GM12875 (cell line): ENCODE results near the gene ZNF765.
"Not testable (repeated sequence)": the region's sequence is repeated elsewhere in the genome, so short reads cannot be mapped to it uniquely, and the experiment has no call there.

ENCODE experiments used
- H3K4me3 ChIP-seq: one replicate; pipeline ENCODE4 v1.5.1; 2011; ENCODE audit warnings: low read depth, low read length, control low read depth
- CTCF ChIP-seq: IDR thresholded peaks from 2 replicates; pipeline ENCODE4 v1.5.1; 2011; ENCODE audit warnings: low read depth, mild to moderate bottlenecking, control low read depth, inconsistent platforms, low read length, moderate library complexity, borderline replicate concordance; ENCODE audit not compliant: insufficient read depth

The ZNF765 gene

GRCh38 chr19:53462861-53463260 lies 67.9 kb downstream of the ZNF765 start:
- H3K4me3 ChIP-seq, result no peak overlapping the region

GRCh38 chr19:53463263-53463662 lies 68.3 kb downstream of the ZNF765 start:
- no peak overlapping the region for H3K4me3 ChIP-seq
- TF ChIP-seq CTCF, result no peak

More at GRCh38 chr19:53462861-53463260, 67.9 kb downstream of the ZNF765 start:
- TF ChIP-seq CTCF, result no peak

GRCh38 chr19:53466726-53467484 lies 72.0 kb downstream of the ZNF765 start:
- no peak for TF ChIP-seq CTCF
- peak overlapping the region; percentile 56 for H3K4me3 ChIP-seq

- H3K4me3 ChIP-seq, result peak within 1 kb of the TSS; percentile 56
- TF ChIP-seq CTCF, result no peak
Observed at GRCh38 chr19:53467485-53468262, 72.7 kb downstream of the ZNF765 start, which contains the start of gene ZNF813. TSS of gene ZNF813 (plus strand) at chr19:53467733. CDS start at chr19:53483823, 16,090 bp downstream.

- not testable (repeated sequence) for H3K4me3 ChIP-seq
Observed at GRCh38 chr19:53468628-53469027, 73.7 kb downstream of the ZNF765 start.

GRCh38 chr19:53471916-53472315 lies 77.0 kb downstream of the ZNF765 start:
- no peak for TF ChIP-seq CTCF
- no peak overlapping the region for H3K4me3 ChIP-seq

GRCh38 chr19:53474832-53475231 lies 79.9 kb downstream of the ZNF765 start:
- not testable (repeated sequence) for H3K4me3 ChIP-seq

GRCh38 chr19:53475470-53475869 lies 80.5 kb downstream of the ZNF765 start:
- not testable (repeated sequence) for H3K4me3 ChIP-seq
